Panc1 (cell line): ENCODE results near the gene FARP2. TPM values are rescaled to one million over a fixed set of nuclear protein-coding genes. Genes with fewer than 3 reads are reported as not detected.

Experiments used
- ATAC-seq: fragments of 200-7000 bp; cut with Tn5 transposase; 2 replicates; pipeline ENCODE4 v1.9.1; 2020; ENCODE audit warnings: mild to moderate bottlenecking, moderate library complexity
- BruUV-seq: library from RNA; stranded (reverse); fragments of 400-500 nt; replicated peaks from 2 replicates; lab custom pipeline; 2021; lab: Mats Ljungman, UMichigan
- CTCF ChIA-PET: fragments of 300-600 bp; sonication (Branson Sonifier 250); formaldehyde crosslinking; loops from one replicate; lab custom pipeline; 2022; ENCODE audit warnings: antibody characterized with exemption; lab: Charles Lee
- POLR2A ChIA-PET: fragments of 300-600 bp; sonication (Branson Sonifier 250); formaldehyde crosslinking; loops from one replicate; lab custom pipeline; 2022; ENCODE audit warnings: antibody characterized with exemption; lab: Charles Lee
- DNase-seq: peaks from one replicate; pipeline ENCODE4 v3.0.0-alpha.2; 2010; ENCODE audit warnings: low read depth, low spot score
- H3K27ac ChIP-seq: 2 replicates; pipeline ENCODE4 v1.5.1; 2011; ENCODE audit warnings: mild to moderate bottlenecking, low read length, inconsistent platforms
- H3K27me3 ChIP-seq: fragments of 200-500 bp; sonication (Bioruptor generic); 2 replicates; pipeline ENCODE4 v1.6.0; 2014; ENCODE audit warnings: low read length, inconsistent platforms; ENCODE audit not compliant: control insufficient read depth, insufficient read depth
- H3K36me3 ChIP-seq: fragments of 200-500 bp; sonication (Bioruptor generic); 2 replicates; pipeline ENCODE4 v1.5.1; 2014; ENCODE audit warnings: inconsistent platforms, mild to moderate bottlenecking, low read length, moderate library complexity; ENCODE audit not compliant: control insufficient read depth, insufficient read depth
- H3K4me1 ChIP-seq: 2 replicates; pipeline ENCODE4 v1.5.1; 2011; ENCODE audit warnings: inconsistent platforms, mild to moderate bottlenecking, low read length, moderate library complexity; ENCODE audit not compliant: control insufficient read depth, insufficient read depth
- H3K4me3 ChIP-seq, 2 experiments: 2 replicates each; pipeline ENCODE4 v1.5.1; 2011 to 2012; ENCODE audit warnings: low read depth in 2 of 2, low read length in 2 of 2, mild to moderate bottlenecking in 2 of 2, inconsistent platforms in 1 of 2, moderate library complexity in 1 of 2
- H3K9me3 ChIP-seq: fragments of 200-500 bp; sonication (Bioruptor generic); 2 replicates; pipeline ENCODE4 v1.5.1; 2014; ENCODE audit warnings: low read depth, mild to moderate bottlenecking, inconsistent platforms, low read length, moderate library complexity; ENCODE audit not compliant: control insufficient read depth, insufficient read depth
- CTCF ChIP-seq: fragments of 450-650 bp; IDR thresholded peaks from 2 replicates; pipeline ENCODE4 v1.5.1; 2017; ENCODE audit warnings: mild to moderate bottlenecking
- POLR2AphosphoS5 ChIP-seq: IDR thresholded peaks from 2 replicates; pipeline ENCODE4 v1.6.1; 2012; ENCODE audit warnings: mild to moderate bottlenecking, low read depth, low read length, moderate library complexity
- REST ChIP-seq, 2 experiments: IDR thresholded peaks; 2 replicates each; pipeline ENCODE4 v1.6.1; 2011 to 2012; ENCODE audit warnings: low read depth in 2 of 2, control low read depth in 1 of 2, low read length in 1 of 2, mild to moderate bottlenecking in 1 of 2, moderate library complexity in 1 of 2; ENCODE audit not compliant: insufficient read depth in 1 of 2
- SIN3A ChIP-seq: IDR thresholded peaks from 2 replicates; pipeline ENCODE4 v1.6.1; 2012; ENCODE audit warnings: low read depth, mild to moderate bottlenecking, low read length, moderate library complexity, borderline replicate concordance; ENCODE audit not compliant: insufficient read depth
- TCF7L2 ChIP-seq: IDR thresholded peaks from 2 replicates; pipeline ENCODE4 v1.6.1; 2011; ENCODE audit warnings: mild to moderate bottlenecking, low read depth, low read length, inconsistent platforms
- in situ Hi-C: cut with HindIII; loops from 2 replicates; pipeline ENCODE4 v1.10.0; 2016; ENCODE audit warnings: low sequenced_read_pairs, low pct_unique_long_range_greater_than_20kb
- intact Hi-C: fragments of 100-400 bp; cut with micrococcal nuclease; formaldehyde crosslinking; loops from one replicate; pipeline ENCODE4 v1.10.0; 2022; ENCODE audit not compliant: unreplicated experiment
- total RNA-seq: library from RNA; stranded (reverse); gene quantifications from one replicate; pipeline ENCODE4 v1.2.1, GENCODE V29; 2021; ENCODE audit not compliant: unreplicated experiment

FARP2 gene
- total RNA-seq, 1 experiment from 2014 or later, result 80.3 TPM

GRCh38 chr2:241478166-241478565, 122.1 kb downstream of the FARP2 start:
- Histone ChIP-seq H3K4me1 (no peaks in the 10 kb centered on the region), H3K27ac (no peak overlapping the region), H3K27me3 (no peaks in the 10 kb centered on the region), H3K36me3 (no peaks in the 10 kb centered on the region), H3K9me3 (no peaks in the 10 kb centered on the region), H3K4me3 (no peak overlapping the region)
- ChIA-PET POLR2A (interaction anchor here (0.6 kb wide), 1 partner anchor 80 kb away, joined by 6 read pairs; no protein-coding TSS in a partner anchor), CTCF (no interaction called here)
- DNase-seq (no peak), ATAC-seq (no peak)
- intact Hi-C loops, result no loop called here
- in situ Hi-C loops, result no loop called here
- BruUV-seq, result no TSS peak
- TF ChIP-seq SIN3A, result no peak
- no peak for TF ChIP-seq CTCF
- no peak for TF ChIP-seq REST (IDR thresholded peaks at IDR 0.05; ENCODE audit: insufficient read depth in 1 of 2, low read depth in 2 of 2, low read length in 1 of 2)
- no peak for TF ChIP-seq TCF7L2
- no peak for TF ChIP-seq POLR2AphosphoS5

DNA sequence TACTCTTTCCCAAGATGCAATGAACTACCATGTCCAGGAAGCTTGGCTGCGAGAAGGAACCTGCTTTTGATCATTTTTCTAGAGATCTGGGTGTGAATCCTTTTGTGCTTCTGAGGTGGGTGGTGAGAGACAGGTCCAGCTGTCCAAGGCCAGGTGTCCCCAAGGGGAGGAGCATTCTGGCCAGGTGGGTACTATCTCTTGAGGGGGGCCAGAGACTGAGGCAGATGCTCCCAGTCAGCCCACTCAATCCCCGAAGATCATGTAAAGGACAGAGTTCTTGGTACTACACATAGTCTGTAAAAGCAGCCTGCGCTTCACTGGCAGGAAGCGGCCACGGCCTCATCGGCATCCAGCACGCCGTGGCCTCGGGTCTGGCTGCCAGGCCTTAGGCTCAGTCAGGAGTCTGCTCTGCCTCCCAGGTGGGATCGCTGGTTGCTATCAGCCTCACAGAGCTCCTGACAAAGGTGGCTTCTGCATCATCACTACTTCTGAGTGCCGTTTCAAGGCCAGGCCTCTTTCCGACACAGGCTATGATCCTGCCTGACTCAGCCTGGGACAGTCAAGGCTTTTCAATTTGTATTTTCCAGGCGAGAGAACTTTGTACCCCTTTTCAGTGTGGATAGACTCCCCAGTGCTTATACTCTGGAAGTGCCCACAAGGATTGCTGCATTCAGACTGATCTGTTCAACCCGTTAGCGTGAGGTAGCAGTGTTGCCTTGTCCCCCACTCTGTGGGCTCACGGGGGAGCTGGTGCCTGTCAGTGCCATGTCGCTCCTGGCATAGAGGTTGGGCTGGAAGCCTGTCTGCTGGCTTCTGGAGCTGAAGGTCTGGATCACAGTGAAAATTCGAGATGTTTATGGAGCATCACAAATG, 123.2 kb downstream of the FARP2 start:
- intact Hi-C loops, result no loop called here
- H3K4me1 ChIP-seq, result no peaks in the 10 kb centered on the region
- ChIA-PET CTCF (interaction anchor here (0.6 kb wide), 1 partner anchor 8 kb away, joined by 10 read pairs; no protein-coding TSS in a partner anchor), POLR2A (no interaction called here)
- no peak overlapping the region for H3K27ac ChIP-seq
- no TSS peak for BruUV-seq
- H3K9me3 ChIP-seq, result no peaks in the 10 kb centered on the region
- no peak for TF ChIP-seq TCF7L2
- no peak for TF ChIP-seq REST (IDR thresholded peaks at IDR 0.05; ENCODE audit: insufficient read depth in 1 of 2, low read depth in 2 of 2, low read length in 1 of 2)
- TF ChIP-seq POLR2AphosphoS5, result no peak
- no peak for TF ChIP-seq CTCF
- no peak for TF ChIP-seq SIN3A
- no peaks in the 10 kb centered on the region for H3K27me3 ChIP-seq
- H3K4me3 ChIP-seq, result no peak overlapping the region
- H3K36me3 ChIP-seq, result no peaks in the 10 kb centered on the region
- ATAC-seq, result no peak
- in situ Hi-C loops, result no loop called here
- no peak for DNase-seq
